GM20000 (cell line): ENCODE data around the gene SNX12.
A peak's percentile ranks its signal among the peaks of the same experiment; 100 is the strongest.
"Not testable (repeated sequence)": the region's sequence is repeated elsewhere in the genome, so short reads cannot be mapped to it uniquely, and the experiment has no call there.

ENCODE experiments used
- DNase-seq: peaks from one replicate; pipeline ENCODE4 v3.0.0; 2012; ENCODE audit warnings: low spot score
- CTCF ChIP-seq: IDR thresholded peaks from 2 replicates; pipeline ENCODE4 v1.5.1; 2012; ENCODE audit warnings: mild to moderate bottlenecking, control low read depth; ENCODE audit errors: extremely low read depth, missing control alignments

Gene SNX12

GRCh38 chrX:71060127-71060526 is 8.0 kb downstream of the SNX12 start:
- TF ChIP-seq CTCF: no peak
- no peak for DNase-seq

GRCh38 chrX:71057848-71058530 is 10.1 kb downstream of the SNX12 start:
- no peak for DNase-seq
- TF ChIP-seq CTCF: no peak

GRCh38 chrX:71056867-71057266 is 11.3 kb downstream of the SNX12 start:
- DNase-seq: no peak
- no peak for TF ChIP-seq CTCF

- DNase-seq: peak; percentile 66
- no peak for TF ChIP-seq CTCF
These were observed 14.9 kb downstream of the SNX12 start for GRCh38 chrX:71053217-71053621.

GRCh38 chrX:71052721-71053120 is 15.4 kb downstream of the SNX12 start:
- no peak for TF ChIP-seq CTCF
- DNase-seq: peak; percentile 3

GRCh38 chrX:71047891-71048290 is 20.2 kb downstream of the SNX12 start:
- DNase-seq: not testable (repeated sequence)

GRCh38 chrX:71017396-71017939 is 50.7 kb downstream of the SNX12 start:
- no peak for TF ChIP-seq CTCF
- DNase-seq: no peak
